ENCODE results near the gene CDNF.

The CDNF gene

DNA sequence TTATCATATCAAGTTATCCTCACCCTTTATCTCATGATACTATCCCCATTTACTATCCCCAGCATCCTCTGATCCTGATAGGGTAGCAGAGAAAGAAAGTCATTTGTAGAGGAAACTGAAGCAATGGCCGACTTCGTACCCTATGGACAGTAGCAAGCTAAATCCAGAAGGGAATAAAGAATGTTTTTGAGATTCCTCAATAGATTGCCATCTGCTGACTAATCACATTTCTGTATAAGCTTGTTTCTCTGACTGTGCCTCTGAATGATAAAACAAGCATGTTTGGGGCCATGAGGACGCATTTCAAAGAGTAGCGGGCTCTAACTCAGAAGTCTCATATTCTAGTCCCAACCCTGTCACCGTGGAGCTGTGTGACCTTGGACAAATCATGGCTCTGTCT lies 49.9 kb downstream of the CDNF start:
- no peak for DNase-seq (ENCODE audit: low spot score)

DNA sequence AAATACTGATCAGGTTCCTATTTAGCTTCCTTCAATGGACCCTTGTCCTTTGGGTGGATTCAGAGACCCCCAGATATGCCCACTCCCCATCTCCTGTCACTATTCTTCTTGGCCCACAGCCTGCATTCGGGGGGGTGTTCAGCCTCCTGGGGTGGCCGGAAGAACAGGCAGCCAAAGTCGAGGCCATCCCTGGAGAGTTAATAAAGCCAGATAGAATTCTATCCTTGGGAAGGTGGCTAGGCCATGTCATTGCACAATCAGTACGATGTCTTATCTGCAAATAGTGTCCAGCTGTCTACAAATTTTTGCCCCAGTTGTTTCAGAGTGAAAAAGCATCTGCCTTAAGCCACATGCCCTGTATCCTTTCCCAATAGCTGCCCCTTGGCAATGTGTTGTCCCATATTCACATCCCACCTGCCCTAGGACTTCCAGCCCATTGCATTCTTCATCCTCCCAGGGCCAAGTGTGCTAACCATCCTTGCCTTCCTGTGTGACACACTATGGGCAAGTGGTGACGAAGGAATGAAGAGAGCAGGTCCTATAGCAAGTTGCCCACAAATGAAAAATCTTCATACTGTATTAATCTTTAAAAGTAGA lies 53.3 kb downstream of the CDNF start:
- no peak for DNase-seq (ENCODE audit: low spot score)

GRCh38 chr10:14782691-14783363 lies 55.0 kb downstream of the CDNF start:
- DNase-seq (ENCODE audit: low spot score), result no peak

GRCh38 chr10:14781763-14782162 lies 56.1 kb downstream of the CDNF start:
- DNase-seq (ENCODE audit: low spot score), result no peak

DNA sequence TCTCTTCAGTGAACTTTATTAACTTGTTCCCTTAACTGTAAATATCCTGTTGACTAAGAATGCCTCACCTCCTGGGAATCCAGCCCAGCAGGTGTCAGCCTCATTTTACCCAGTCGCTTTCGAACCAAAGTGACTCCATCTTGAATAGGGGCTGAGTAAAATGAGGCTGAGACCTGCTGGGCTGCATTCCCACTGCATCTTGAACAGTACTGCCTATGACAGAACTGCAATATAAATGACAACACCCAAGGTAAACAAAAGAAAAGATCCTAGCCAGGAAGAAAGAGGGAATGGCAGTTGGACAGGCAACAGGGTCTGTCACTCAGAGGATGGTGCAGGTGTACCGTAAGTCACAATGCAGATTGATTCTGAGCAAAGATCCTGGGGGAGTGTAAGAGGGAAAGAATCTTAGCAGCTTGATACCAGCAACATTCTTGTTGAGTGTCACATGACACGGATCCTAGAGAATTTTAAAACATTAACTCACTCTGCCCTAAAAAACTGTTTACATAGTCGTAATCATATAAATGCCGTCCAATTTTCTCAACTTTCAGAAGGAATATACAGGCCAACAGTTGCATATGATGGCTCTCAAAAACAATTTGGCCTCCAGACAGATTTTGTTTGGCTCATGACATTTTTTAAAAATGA lies 58.7 kb downstream of the CDNF start:
- no peak for DNase-seq (ENCODE audit: low spot score)

- DNase-seq (ENCODE audit: low spot score), result no peak
Observed at GRCh38 chr10:14776546-14776945, 61.3 kb downstream of the CDNF start.

DNA sequence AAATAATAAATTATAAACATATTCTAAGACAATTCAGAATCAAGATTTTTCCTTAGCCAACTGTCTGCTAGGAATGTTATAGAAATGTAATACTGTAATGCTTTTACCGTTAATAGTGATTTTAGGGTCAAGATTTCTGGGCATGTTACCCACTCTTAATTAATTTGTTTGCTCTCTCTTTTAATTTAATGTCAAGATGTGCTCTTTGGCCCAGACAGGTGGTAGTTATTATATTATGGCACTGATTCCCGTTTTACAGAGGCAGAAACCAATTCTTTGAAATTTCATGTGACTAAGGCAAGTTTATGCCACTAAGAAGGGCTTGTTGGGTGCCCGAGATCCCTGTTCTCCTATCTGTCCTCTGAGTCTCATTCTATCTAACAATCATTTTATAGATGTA lies 62.2 kb downstream of the CDNF start:
- DNase-seq (ENCODE audit: low spot score), result no peak

DNA sequence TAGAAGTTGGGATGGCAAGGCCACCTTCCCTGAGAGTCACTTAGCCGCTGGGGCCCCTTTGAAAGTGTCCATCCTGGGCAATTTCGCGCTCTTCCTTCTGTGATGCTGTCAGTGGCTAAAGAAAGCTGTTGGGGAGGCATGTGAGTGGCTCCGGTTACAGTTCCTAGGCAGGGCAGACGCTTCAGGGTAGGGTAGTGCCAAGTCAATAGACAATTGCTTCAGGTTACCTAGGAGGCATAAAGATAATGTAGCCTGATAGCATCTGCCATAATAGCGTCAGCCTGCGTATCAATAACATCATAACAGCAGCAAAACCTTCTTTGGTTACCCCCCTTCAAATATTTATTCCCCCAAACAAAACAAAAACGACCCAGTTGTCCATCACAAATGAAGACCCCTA lies 63.0 kb downstream of the CDNF start, which contains the start of gene FAM107B:
FAM107B (minus strand) TSS at position 101 of the 400 bp plus-strand sequence. CDS start 234 bp downstream, outside the sequence.
- DNase-seq (ENCODE audit: low spot score), result no peak

- no peak for DNase-seq (ENCODE audit: low spot score)
Observed at GRCh38 chr10:14774214-14774580, 63.6 kb downstream of the CDNF start.

DNA sequence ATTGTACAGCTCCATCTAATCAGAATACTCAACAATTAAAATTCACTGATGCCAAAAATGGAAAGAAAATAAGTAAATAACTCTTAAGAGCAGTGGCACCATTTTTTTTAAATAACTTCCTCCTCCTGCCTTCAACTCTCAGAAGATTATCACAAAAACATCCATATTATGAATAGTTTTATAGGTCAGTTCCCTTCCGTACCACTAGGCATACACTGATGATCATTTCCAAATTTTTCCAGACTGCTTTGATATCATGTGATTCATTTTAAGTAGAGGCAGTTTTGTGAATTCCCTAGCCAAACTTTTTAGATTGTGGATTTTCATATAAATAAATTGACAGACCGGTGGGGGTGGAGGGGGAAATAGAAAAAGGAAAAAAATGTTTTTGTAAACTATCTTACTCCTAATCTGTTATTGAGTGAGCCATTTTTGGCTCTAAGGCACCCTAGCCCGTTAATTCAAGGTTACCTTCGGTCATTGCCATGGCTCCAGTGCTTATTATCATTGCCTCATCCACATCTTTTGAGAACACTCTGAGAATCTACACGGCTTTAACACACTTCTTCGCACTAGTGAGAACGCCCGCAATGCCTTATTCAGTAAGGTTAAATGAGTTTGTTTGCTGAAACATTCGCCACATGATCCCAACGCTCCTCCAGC lies 64.2 kb downstream of the CDNF start:
- no peak for DNase-seq (ENCODE audit: low spot score)

DNA sequence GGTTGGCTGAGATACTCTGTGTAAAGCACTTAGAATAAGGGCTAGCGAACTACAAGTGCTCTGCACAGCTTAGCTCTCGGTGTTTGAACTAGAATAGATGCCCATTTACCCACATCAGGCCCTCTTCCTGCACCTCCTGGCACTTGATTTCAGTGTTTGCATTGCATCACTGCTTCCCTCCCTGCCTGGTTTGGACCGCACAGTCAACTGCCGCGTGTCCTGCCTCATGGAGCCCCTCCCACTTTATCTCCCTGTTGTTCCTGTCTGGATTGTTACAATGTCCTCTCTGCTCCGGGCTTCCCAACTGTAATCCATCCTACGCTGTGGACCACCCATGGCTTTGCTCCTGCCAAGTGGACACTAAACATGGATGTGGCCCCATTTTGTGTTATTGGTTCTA lies 65.4 kb downstream of the CDNF start:
- DNase-seq (ENCODE audit: low spot score), result no peak

DNA sequence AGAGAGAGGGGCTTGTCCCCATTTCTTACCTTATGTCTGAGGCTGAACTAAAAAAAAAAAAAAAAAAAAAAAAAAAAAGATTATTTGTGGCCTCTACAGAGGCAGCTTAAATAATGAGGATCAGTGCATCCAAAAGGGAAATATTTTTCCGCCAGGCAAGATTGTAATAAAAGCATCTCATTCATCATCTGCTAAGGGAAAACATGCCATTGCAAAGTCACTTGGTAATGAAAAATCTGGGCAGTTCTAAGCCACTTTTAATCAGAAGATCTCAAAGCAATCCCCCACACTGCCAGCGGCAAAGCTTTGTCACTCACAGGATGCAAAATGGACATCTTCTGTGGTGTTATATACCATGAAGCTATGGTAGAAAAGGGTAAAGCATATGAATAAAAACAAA lies 66.9 kb downstream of the CDNF start:
- no peak for DNase-seq (ENCODE audit: low spot score)

Measured in putamen (tissue), 1 donor.